Naive B cell (primary cell): ENCODE measurements around the gene ULBP2. TPM values are rescaled to one million over a fixed set of nuclear protein-coding genes. Genes with fewer than 3 reads are reported as not detected.
"Not testable (repeated sequence)": the region's sequence is repeated elsewhere in the genome, so short reads cannot be mapped to it uniquely, and the experiment has no call there.

ENCODE experiments used
- ATAC-seq, 2 donors: fragments of 150-1000 bp; cut with Tn5 transposase; 2 replicates each; pipeline ENCODE4 v1.10.0; 2021; ENCODE audit warnings: low read depth in 2 of 2, mild to moderate bottlenecking in 2 of 2, moderate library complexity in 2 of 2
- DNase-seq: peaks from one replicate; pipeline ENCODE4 v3.0.0; 2022
- H3K27ac Mint-ChIP-seq, 6 donors: one replicate each; pipeline ENCODE4 v1.8.0; 2020 to 2022; ENCODE audit warnings: mild to moderate bottlenecking in 6 of 6, mixed read lengths in 6 of 6, moderate library complexity in 5 of 6, inconsistent platforms in 2 of 6
- H3K27me3 Mint-ChIP-seq, 3 donors: one replicate each; pipeline ENCODE4 v1.8.0; 2021 to 2022; ENCODE audit warnings: mixed read lengths in 3 of 3, mild to moderate bottlenecking in 1 of 3
- H3K36me3 Mint-ChIP-seq, 2 donors: one replicate each; pipeline ENCODE4 v1.8.0; 2020 to 2022; ENCODE audit warnings: mixed read lengths in 2 of 2, inconsistent platforms in 1 of 2, mild to moderate bottlenecking in 1 of 2
- H3K4me1 Mint-ChIP-seq, 3 donors: one replicate each; pipeline ENCODE4 v1.8.0; 2020 to 2022; ENCODE audit warnings: mixed read lengths in 3 of 3, inconsistent platforms in 1 of 3, mild to moderate bottlenecking in 1 of 3, moderate library complexity in 1 of 3
- H3K4me3 Mint-ChIP-seq, 8 donors: one replicate each; pipeline ENCODE4 v1.8.0; 2020 to 2022; ENCODE audit warnings: mild to moderate bottlenecking in 8 of 8, mixed read lengths in 8 of 8, moderate library complexity in 8 of 8, inconsistent platforms in 2 of 8
- H3K9me3 Mint-ChIP-seq, 7 donors: one replicate each; pipeline ENCODE4 v1.8.0; 2020 to 2022; ENCODE audit warnings: mixed read lengths in 7 of 7, mild to moderate bottlenecking in 5 of 7, inconsistent platforms in 2 of 7, moderate library complexity in 1 of 7
- polyA plus RNA-seq, 6 donors: library from polyadenylated mRNA; unstranded; fragments of 300-500 nt; fragmentation: Illumina TruSeq; gene quantifications; one replicate each; pipeline ENCODE4 v1.2.3, GENCODE V29; 2021; ENCODE audit warnings: low read depth in 6 of 6

ULBP2 gene
- polyA plus RNA-seq, 6 donors from 2014 or later: not detected

DNA sequence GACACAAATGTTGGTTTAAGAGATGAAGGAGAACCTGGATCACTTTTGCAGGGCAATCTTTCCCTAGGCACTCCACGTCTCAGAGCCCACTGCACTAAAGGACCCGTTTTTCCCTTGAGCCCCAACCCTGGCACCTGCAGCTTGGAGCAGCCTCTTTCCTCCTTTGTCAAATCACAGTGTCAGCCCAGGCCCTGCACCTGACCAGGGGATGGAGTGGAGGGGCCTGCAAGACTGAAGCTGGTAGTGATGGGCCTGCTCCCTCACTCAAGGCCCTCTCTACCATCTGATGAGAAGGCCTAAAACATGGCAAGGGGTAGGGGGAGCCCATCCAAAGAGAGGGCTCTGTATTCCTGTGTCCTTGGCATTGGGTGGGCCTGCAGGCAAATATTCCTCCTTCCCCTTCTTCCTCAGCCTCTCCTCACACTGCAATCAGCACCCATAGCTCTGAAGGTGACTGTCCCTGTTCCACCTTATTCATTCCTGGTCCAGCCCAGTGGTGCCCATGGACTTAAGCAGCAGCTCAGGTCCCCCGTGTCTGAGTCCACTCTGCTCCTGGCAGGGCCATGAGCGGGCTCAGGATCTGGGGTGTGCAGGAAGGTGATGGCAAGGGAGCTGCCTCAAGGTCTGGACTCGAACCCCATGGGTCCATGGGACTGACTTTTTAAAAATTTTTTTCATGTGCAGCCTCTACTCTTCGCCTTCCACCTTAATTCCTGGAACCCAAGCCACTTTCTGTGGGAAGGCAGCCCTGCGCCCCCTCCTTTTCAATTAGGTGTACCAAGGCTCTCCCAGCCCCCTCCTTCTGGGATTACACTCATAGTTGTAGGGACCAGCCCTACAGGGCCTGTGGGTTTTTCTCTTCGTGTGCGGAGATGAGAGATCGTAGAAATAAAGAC is 25.6 kb upstream of the ULBP2 start:
- Mint-ChIP-seq H3K27me3 (peaks cover 53 to 72% (median 69%) of the 10 kb centered on the region in 3 donors), H3K4me1 (no peaks in the 10 kb centered on the region)
- no peak for ATAC-seq

DNA sequence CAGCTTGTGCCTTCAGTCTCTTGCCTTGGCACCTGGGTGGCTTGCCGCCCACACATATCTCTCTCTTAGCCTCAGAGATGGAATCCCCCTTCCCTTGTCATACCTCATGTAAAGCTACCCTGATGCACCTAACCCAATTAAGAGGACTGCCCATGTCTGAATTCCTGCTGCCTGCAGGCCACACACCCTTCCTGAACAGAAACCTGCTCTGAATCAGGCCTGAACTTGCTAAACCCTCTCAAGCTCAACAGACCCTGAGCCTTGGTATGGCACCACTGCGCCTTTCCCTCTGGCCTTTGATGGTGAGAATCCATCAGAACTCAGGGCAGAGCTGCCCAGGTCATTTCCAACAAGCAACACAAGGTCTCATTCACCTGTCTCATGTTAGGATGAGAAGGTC is 24.1 kb upstream of the ULBP2 start:
- peak in 1 of 2 donors; percentile 18 for ATAC-seq
- no peak overlapping the region for H3K27ac Mint-ChIP-seq
- peaks cover 0 to 11% of the 10 kb centered on the region in 2 donors for H3K36me3 Mint-ChIP-seq
- no peak for DNase-seq
- peaks cover 61 to 79% (median 78%) of the 10 kb centered on the region in 3 donors for H3K27me3 Mint-ChIP-seq
- no peak overlapping the region for H3K4me3 Mint-ChIP-seq
- peaks cover under 1 to 10% (median 7%) of the 10 kb centered on the region in 3 donors for H3K4me1 Mint-ChIP-seq
- peaks cover 0 to 4% (median 0%) of the 10 kb centered on the region in 7 donors for H3K9me3 Mint-ChIP-seq

More for the DNA sequence above, 25.6 kb upstream of the ULBP2 start:
- Mint-ChIP-seq H3K4me3 (no peak overlapping the region), H3K36me3 (peaks cover 0 to 4% of the 10 kb centered on the region in 2 donors), H3K27ac (no peak overlapping the region), H3K9me3 (peaks cover 0 to 4% (median 0%) of the 10 kb centered on the region in 7 donors)
- DNase-seq: no peak

DNA sequence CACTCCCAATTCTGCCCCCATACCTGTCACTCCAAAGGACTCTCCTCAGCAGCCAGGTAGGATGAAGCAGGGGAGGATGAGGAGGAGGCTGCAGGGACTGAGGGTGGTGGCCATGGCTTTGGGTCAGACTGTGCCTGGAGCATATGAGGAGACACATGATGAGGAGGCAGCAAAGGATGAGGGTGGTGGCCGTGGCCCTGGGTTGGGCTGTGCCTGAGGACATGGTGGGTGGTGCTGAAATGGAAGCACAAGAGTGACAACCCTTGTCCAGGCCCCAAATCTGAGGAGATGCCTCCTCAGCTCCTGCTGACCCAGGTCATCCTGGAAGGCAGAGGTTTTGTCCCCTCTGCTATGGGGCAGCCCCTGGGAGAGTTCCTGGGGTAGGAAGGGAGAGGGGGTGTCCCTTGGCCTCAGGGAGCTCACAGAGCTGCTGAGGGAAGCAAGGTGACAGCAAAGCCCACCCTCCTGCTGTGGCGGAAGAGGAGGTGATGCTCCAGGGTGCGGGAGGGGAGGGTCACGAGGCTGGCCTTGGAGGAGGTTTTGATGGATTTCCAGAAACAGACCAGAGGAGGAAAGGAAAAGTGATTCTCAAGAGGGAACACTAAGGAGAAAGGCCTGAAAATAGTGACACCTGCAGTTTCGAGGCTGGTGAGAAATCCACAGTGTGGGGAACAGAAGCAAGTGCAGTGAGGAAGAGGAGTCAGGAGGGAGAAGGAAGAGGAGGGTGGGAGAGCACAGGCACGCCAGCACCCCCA is 23.5 kb upstream of the ULBP2 start:
- peaks cover 61 to 79% (median 78%) of the 10 kb centered on the region in 3 donors for H3K27me3 Mint-ChIP-seq
- DNase-seq (no peak), ATAC-seq (no peak)
- H3K9me3 Mint-ChIP-seq: peaks cover 0 to 5% (median 4%) of the 10 kb centered on the region in 7 donors
- no peak overlapping the region for H3K4me3 Mint-ChIP-seq
- H3K4me1 Mint-ChIP-seq: peaks cover 7 to 16% (median 13%) of the 10 kb centered on the region in 3 donors
- peaks cover 0 to 11% of the 10 kb centered on the region in 2 donors for H3K36me3 Mint-ChIP-seq
- H3K27ac Mint-ChIP-seq: no peak overlapping the region

DNA sequence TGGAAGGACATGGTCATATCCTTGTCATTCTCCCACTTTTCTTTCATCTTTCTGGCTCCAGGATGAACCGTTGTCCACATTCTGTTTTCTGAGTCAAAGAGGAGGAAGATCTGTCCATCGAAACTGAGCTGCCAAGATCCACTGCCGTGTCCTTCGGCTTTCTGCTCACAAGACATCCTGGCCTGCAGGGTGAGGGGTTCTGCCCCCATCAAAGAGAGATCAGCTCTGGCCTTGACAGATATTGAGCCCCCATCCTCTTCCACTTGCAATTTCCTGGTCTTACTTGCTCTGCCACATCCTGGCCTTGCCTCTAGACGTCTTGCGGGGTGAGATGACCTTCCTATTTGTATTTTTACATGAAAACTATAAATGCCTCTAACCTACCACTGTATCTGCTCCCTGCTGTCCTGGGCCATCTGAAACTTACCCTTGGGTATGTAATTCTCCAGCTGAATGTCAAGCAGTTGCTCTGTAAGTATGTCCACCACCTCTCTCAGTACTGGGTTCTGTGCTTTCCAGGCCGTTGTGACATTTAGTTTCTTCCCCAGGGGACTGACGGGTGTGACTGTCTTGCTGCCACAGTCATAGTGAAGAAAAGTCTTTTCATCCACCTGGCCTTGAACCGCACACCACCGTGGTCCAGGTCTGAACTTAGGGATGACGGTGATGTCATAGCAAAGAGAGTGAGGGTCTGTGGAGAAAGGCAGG is 22.5 kb upstream of the ULBP2 start:
- peaks cover 0 to 11% of the 10 kb centered on the region in 2 donors for H3K36me3 Mint-ChIP-seq
- peaks cover 56 to 79% (median 78%) of the 10 kb centered on the region in 3 donors for H3K27me3 Mint-ChIP-seq
- ATAC-seq, H3K27ac Mint-ChIP-seq, H3K9me3 Mint-ChIP-seq, DNase-seq, H3K4me3 Mint-ChIP-seq: not testable (repeated sequence)
- peaks cover 11 to 22% (median 20%) of the 10 kb centered on the region in 3 donors for H3K4me1 Mint-ChIP-seq

DNA sequence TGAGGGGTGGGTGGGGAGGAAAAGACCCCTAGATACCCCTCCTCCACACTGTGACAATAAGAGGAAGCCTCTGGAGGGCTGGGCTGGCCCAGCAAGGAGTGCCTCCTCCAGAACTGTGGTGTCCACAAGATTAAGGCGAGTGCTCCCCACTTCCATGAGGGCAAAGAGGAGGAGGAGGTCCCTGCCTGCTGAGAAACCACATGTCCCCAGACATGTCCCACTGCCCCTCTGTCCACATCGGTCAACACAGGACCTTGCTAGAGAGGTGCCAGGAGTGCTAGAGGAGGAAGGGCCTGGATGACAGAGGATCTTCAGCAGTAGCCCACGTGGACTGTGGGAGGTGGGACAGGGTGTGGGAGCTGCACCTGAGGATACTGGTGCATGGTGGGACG is 22.0 kb upstream of the ULBP2 start:
- Mint-ChIP-seq H3K4me3 (no peak overlapping the region), H3K9me3 (peaks cover 0 to 10% (median 4%) of the 10 kb centered on the region in 7 donors), H3K27me3 (peaks cover 56 to 81% (median 79%) of the 10 kb centered on the region in 3 donors), H3K36me3 (peaks cover 0 to 11% of the 10 kb centered on the region in 2 donors), H3K27ac (no peak overlapping the region), H3K4me1 (peaks cover 11 to 24% (median 20%) of the 10 kb centered on the region in 3 donors)
- no peak for DNase-seq
- ATAC-seq: no peak

DNA sequence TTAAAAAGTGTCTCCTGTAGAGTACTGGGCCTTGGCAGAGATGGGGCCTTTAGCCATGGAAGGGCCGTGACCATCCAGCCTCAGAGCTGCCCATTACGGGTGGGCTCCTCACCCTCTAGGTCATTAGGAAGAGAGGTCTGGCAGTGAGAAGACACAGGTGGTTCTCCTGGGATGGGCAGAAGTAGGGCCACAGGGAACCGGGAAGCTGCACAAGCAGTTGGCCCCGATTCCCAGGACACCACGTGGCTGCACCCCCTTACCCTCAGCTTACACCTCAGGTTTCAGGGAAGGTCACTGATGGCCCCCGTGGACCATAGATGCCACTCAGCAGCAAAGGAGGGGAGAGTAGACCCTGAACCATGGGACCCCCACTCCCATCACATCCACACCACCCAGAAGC is 20.5 kb upstream of the ULBP2 start:
- peaks cover 0 to 12% (median 5%) of the 10 kb centered on the region in 7 donors for H3K9me3 Mint-ChIP-seq
- peak overlapping the region in 3 of 8 donors; percentile 5 to 80 (median 59) for H3K4me3 Mint-ChIP-seq
- no peak for ATAC-seq
- peaks cover 0 to 15% of the 10 kb centered on the region in 2 donors for H3K36me3 Mint-ChIP-seq
- H3K27ac Mint-ChIP-seq: no peak overlapping the region
- DNase-seq: no peak
- H3K27me3 Mint-ChIP-seq: peaks cover 60 to 94% (median 94%) of the 10 kb centered on the region in 3 donors
- H3K4me1 Mint-ChIP-seq: peaks cover 15 to 29% (median 22%) of the 10 kb centered on the region in 3 donors

DNA sequence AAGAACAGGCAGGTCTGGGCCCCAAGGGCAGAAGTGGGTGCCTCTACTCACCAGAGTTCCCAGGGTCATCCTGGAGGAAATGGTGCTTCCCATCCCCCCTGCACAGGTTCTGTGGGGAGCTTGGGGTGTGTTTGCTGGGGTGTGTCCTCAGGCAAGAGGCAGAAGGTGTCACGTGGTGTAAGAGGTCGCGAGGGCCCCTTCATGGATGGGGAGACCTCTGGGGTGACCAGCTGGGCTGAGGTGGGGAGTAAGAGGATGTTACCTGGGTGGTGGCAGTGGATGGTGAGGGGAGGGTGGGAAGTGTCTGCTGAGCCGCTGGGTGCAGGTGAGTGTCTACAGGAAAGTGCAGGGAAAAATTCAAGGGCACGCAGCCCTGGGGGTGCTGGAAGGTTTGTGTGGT is 19.7 kb upstream of the ULBP2 start:
- Mint-ChIP-seq H3K27me3 (peaks cover 64 to 94% (median 92%) of the 10 kb centered on the region in 3 donors), H3K4me3 (peak overlapping the region in 7 of 8 donors; percentile 13 to 88 (median 78)), H3K4me1 (peaks cover 18 to 30% (median 24%) of the 10 kb centered on the region in 3 donors), H3K9me3 (peaks cover 0 to 12% (median 5%) of the 10 kb centered on the region in 7 donors), H3K36me3 (peaks cover 0 to 18% of the 10 kb centered on the region in 2 donors)
- DNase-seq, H3K27ac Mint-ChIP-seq, ATAC-seq: not testable (repeated sequence)

DNA sequence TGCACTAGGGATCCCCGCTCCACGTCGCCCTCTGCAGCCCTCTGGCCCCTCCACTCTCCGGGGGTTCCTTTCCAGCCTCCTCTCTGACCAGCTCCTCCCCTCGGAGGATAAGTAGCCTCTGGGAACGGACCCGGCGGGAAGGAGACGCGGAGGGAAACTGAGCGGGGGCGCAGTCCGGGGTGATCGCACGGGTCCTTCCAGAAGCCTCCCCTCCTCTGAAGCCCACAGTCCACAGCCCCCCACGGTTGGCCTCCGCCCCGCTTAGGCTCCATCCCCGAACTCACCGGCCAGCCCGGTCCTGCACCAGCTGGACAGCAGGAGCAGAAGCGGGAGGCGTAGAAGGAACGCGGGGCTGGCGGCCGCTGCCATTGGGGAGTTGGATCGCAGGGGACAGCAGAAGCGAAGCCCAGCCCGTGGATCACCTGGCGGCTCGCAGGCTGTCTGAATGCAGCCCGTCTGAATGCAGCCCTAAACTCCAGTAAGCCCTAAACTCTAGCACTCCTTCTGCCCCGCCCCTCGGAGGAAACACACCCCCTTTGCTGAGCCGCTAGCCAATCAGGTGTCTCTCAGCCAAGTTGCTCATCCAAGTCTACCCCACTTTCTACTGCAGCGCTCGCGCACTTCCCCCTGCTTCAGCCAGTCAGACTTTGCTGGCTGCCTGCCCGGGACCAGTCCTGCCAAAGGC is 19.0 kb upstream of the ULBP2 start, which contains the start of gene RAET1G:
Gene RAET1G (minus strand): TSS at position 480 of the 685 bp plus-strand sequence. CDS start 111 bp downstream, at position 369.
- peak within 1 kb of the TSS; percentile 53 to 92 (median 87) for H3K4me3 Mint-ChIP-seq
- H3K27ac Mint-ChIP-seq: peak within 1 kb of the TSS in 3 of 6 donors; percentile 28 to 74 (median 63)
- peaks cover 0 to 17% (median 5%) of the 10 kb centered on the region in 7 donors for H3K9me3 Mint-ChIP-seq
- H3K36me3 Mint-ChIP-seq: peaks cover 0 to 18% of the 10 kb centered on the region in 2 donors
- peaks cover 18 to 30% (median 24%) of the 10 kb centered on the region in 3 donors for H3K4me1 Mint-ChIP-seq
- ATAC-seq (peak; percentile 93 to 94), DNase-seq (peak; percentile 73)
- H3K27me3 Mint-ChIP-seq: peaks cover 71 to 99% (median 97%) of the 10 kb centered on the region in 3 donors

DNA sequence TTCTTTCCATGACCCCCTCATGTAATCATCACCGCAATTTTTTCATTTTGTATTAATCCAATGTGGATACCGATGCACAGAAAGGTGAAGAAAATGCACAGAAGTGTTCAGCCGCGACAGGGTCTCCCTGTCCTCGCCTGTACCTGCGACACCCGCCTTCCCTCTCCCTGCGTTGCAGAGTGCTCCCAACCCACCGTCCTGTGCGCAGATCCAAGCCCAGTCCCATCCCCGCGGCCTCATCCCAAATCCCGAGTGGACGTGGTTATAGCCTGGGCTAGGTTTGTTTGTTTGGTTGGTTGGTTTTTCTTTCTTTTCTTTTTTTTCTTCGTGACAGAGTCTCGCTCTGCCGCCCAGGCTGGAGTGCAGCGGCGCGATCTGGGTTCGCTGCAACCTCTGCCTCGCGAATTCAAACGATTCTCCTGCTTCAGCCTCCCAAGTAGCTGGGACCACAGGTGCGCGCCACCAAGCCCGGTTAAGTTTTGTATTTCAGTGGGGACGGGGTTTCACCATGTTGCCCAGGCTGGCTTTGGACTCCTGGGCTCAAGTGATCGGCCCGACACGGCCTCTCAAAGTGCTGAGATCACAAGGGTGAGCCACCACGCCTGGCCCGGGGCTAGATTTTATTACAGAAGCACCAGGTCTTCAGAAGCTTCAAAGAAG is 18.4 kb upstream of the ULBP2 start:
- peaks cover 0 to 21% (median 5%) of the 10 kb centered on the region in 7 donors for H3K9me3 Mint-ChIP-seq
- H3K27me3 Mint-ChIP-seq: peaks cover 77 to 99% (median 97%) of the 10 kb centered on the region in 3 donors
- peaks cover 18 to 30% (median 24%) of the 10 kb centered on the region in 3 donors for H3K4me1 Mint-ChIP-seq
- peaks cover 0 to 18% of the 10 kb centered on the region in 2 donors for H3K36me3 Mint-ChIP-seq
- DNase-seq: no peak
- peak overlapping the region in 3 of 6 donors; percentile 28 to 74 (median 63) for H3K27ac Mint-ChIP-seq
- ATAC-seq: peak; percentile 2 to 7
- H3K4me3 Mint-ChIP-seq: peak overlapping the region; percentile 53 to 92 (median 87)

DNA sequence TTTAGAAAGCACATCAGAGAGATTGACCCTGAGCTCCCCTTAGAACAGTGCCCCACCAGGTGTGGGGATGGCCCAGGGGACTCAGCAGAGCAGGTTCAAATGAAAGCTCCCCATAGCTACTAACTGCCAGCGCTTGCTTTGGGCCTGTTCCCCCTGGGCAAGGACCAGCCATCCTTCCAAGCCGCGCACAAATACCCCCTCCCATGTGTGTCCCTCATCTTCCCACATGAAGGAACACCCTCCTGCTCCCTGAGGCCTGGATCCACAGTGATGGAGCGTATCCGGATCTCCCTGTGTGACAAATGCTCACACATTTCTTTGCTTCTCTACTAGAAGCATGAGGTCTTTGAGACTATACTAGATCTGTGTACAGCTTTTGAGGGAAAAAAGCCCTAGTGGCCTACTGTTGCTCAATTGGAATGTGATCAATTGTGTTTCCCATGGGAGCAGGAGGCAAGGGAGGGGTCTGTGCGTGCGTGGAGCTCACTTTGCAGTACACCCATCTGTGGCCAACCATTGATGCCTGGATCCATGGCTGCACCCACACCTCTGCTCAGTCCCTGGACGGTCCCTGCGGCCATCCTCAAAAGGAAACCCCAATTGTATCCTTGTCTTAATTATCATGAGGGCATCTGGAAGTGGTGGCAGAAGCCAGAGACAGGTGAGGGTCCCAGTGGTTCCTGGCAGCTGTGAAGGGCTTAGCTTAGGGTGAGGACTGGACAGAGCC is 17.4 kb upstream of the ULBP2 start:
- ATAC-seq (no peak), DNase-seq (no peak)
- Mint-ChIP-seq H3K36me3 (peaks cover 0 to 18% of the 10 kb centered on the region in 2 donors), H3K27ac (no peak overlapping the region), H3K4me3 (peak overlapping the region in 5 of 8 donors; percentile 72 to 92 (median 88)), H3K4me1 (peaks cover 18 to 30% (median 24%) of the 10 kb centered on the region in 3 donors), H3K9me3 (peaks cover 0 to 21% (median 5%) of the 10 kb centered on the region in 7 donors), H3K27me3 (peaks cover 77 to 99% (median 97%) of the 10 kb centered on the region in 3 donors)

DNA sequence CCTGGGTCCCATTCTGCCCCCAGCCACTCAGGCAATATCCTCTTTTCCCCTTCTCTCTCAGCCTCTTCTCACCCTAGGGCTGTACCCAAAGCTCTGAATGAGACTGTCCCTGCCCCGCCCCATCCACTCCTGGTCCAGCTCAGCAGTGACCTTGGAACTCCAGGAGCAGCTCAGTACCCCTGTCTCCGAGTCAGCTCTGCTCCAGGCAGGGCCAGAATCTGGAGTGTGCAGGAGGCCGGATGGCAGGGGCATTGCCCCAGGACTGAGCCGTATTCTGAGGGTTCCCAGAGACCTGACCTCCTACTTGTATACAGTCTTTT is 16.9 kb upstream of the ULBP2 start:
- Mint-ChIP-seq H3K27me3 (peaks cover 80 to 99% (median 97%) of the 10 kb centered on the region in 3 donors), H3K4me1 (peaks cover 18 to 30% (median 24%) of the 10 kb centered on the region in 3 donors), H3K4me3 (peak overlapping the region in 3 of 8 donors; percentile 23 to 72 (median 68)), H3K27ac (no peak overlapping the region), H3K36me3 (peaks cover 0 to 18% of the 10 kb centered on the region in 2 donors), H3K9me3 (peaks cover 0 to 21% (median 5%) of the 10 kb centered on the region in 7 donors)
- DNase-seq (no peak), ATAC-seq (no peak)
